HEK293T (cell line): ENCODE measurements around the gene SETD9.
A peak's percentile ranks its signal among the peaks of the same experiment; 100 is the strongest.

Source experiments
- ARNT ChIP-seq: fragments of 450-650 bp; IDR thresholded peaks from 2 replicates; pipeline ENCODE4 v1.6.1; 2017; ENCODE audit warnings: mild to moderate bottlenecking
- BHLHE40 ChIP-seq: fragments of 450-650 bp; IDR thresholded peaks from 2 replicates; pipeline ENCODE4 v1.6.1; 2016; ENCODE audit warnings: mild to moderate bottlenecking, moderate library complexity, borderline replicate concordance
- ELF4 ChIP-seq: fragments of 450-650 bp; IDR thresholded peaks from 2 replicates; pipeline ENCODE4 v1.6.1; 2017; ENCODE audit warnings: antibody characterized with exemption
- FOXA1 ChIP-seq: fragments of 450-650 bp; IDR thresholded peaks from 2 replicates; pipeline ENCODE4 v1.6.1; 2016; ENCODE audit warnings: mild to moderate bottlenecking
- FOXK2 ChIP-seq: fragments of 450-650 bp; IDR thresholded peaks from 2 replicates; pipeline ENCODE4 v1.6.1; 2016; ENCODE audit warnings: mild to moderate bottlenecking
- FOXM1 ChIP-seq: fragments of 450-650 bp; IDR thresholded peaks from 2 replicates; pipeline ENCODE4 v1.6.1; 2017; ENCODE audit warnings: mild to moderate bottlenecking, borderline replicate concordance
- HDGF ChIP-seq: fragments of 450-650 bp; IDR thresholded peaks from 2 replicates; pipeline ENCODE4 v1.6.1; 2017; ENCODE audit warnings: antibody characterized with exemption, borderline replicate concordance
- L3MBTL2 ChIP-seq: fragments of 450-650 bp; conservative IDR thresholded peaks from 2 replicates; pipeline ENCODE4 v1.6.1; 2016; ENCODE audit warnings: mild to moderate bottlenecking
- NFRKB ChIP-seq: fragments of 450-650 bp; IDR thresholded peaks from 2 replicates; pipeline ENCODE4 v1.6.1; 2016; ENCODE audit warnings: mild to moderate bottlenecking, moderate library complexity
- SP1 ChIP-seq: fragments of 450-650 bp; IDR thresholded peaks from 2 replicates; pipeline ENCODE4 v1.6.1; 2017
- SUZ12 ChIP-seq: fragments of 450-650 bp; IDR thresholded peaks from 2 replicates; pipeline ENCODE4 v1.6.1; 2016; ENCODE audit warnings: mild to moderate bottlenecking
- TARDBP ChIP-seq: fragments of 450-650 bp; IDR thresholded peaks from 2 replicates; pipeline ENCODE4 v1.6.1; 2016
- ZNF384 ChIP-seq: fragments of 450-650 bp; IDR thresholded peaks from 2 replicates; pipeline ENCODE4 v1.6.1; 2016
- TF ChIP-seq, protein P1 (sequence below): fragments of 450-650 bp; IDR thresholded peaks from 2 replicates; pipeline ENCODE4 v1.6.1; 2016

DNA sequence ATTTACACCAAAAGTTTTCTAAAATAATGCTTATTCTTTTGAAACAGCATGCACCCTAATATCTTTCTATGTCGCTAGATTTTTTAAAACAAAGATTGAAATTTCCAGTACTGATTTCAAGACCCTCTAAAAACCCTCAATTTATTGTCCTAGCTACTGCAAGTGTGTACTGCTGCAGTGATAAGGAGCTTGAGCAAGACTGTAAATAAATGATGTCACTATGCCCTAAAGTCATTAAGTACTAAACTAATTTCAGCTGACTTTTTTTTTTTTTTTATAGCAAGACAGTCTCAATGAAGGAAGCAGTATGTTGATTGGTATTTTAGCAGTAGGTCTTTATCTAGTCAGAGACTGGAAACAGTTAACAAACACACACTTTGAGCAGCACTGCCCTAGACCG lies 54.8 kb downstream of the SETD9 start:
- TF ChIP-seq ARNT (no peak), HDGF (no peak), SP1 (no peak), BHLHE40 (no peak), SUZ12 (no peak), ELF4 (no peak), FOXA1 (no peak), FOXK2 (no peak), TARDBP (no peak), NFRKB (no peak), FOXM1 (no peak), L3MBTL2 (no peak), ZNF384 (peak; percentile 63; the same call in 1 of the 2 replicates)
- TF ChIP-seq, protein P1, sequence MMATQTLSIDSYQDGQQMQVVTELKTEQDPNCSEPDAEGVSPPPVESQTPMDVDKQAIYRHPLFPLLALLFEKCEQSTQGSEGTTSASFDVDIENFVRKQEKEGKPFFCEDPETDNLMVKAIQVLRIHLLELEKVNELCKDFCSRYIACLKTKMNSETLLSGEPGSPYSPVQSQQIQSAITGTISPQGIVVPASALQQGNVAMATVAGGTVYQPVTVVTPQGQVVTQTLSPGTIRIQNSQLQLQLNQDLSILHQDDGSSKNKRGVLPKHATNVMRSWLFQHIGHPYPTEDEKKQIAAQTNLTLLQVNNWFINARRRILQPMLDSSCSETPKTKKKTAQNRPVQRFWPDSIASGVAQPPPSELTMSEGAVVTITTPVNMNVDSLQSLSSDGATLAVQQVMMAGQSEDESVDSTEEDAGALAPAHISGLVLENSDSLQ = no peak
